Measurements from ENCODE around the gene POU2F3.

DNA sequence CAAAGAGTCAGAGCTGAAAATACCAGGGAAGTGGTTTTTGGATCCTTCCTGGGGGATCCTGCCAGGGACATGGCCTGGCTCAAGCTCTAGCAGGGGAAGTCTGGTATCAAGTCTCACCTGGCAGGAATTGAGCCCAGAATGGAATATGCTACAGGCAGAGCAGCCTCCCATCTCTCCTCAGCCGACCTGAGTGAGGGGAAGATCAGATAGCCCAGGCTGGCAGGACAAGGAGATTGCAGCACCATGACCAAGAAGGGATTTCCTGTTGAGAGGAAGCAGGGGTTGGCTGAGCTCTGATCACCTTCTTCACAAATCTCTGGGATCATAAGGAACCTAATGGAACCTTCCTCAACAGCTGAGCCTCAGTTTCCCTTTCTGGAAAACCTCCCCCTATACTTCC is 16.1 kb upstream of the POU2F3 start:
- TF ChIP-seq, protein P1, sequence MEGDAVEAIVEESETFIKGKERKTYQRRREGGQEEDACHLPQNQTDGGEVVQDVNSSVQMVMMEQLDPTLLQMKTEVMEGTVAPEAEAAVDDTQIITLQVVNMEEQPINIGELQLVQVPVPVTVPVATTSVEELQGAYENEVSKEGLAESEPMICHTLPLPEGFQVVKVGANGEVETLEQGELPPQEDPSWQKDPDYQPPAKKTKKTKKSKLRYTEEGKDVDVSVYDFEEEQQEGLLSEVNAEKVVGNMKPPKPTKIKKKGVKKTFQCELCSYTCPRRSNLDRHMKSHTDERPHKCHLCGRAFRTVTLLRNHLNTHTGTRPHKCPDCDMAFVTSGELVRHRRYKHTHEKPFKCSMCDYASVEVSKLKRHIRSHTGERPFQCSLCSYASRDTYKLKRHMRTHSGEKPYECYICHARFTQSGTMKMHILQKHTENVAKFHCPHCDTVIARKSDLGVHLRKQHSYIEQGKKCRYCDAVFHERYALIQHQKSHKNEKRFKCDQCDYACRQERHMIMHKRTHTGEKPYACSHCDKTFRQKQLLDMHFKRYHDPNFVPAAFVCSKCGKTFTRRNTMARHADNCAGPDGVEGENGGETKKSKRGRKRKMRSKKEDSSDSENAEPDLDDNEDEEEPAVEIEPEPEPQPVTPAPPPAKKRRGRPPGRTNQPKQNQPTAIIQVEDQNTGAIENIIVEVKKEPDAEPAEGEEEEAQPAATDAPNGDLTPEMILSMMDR (IDR thresholded peaks at IDR 0.05): no peak
- TF ChIP-seq POLR2A (IDR thresholded peaks at IDR 0.05; ENCODE audit: low read depth): no peak
- TF ChIP-seq EP300 (IDR thresholded peaks at IDR 0.05): no peak

All from esophagus muscularis mucosa (tissue), 4 donors.